NCI-H1694 treated with DMSO at 0.1 percent for 48 hours (cell line): Measurements from ENCODE around the gene CD300LD.
A peak's percentile ranks its signal among the peaks of the same experiment; 100 is the strongest.
"Not testable (repeated sequence)": the region's sequence is repeated elsewhere in the genome, so short reads cannot be mapped to it uniquely, and the experiment has no call there.

Experiments
- DNase-seq: peaks from one replicate; lab custom pipeline; 2025; lab: John Stamatoyannopoulos, UW

The CD300LD gene

DNA sequence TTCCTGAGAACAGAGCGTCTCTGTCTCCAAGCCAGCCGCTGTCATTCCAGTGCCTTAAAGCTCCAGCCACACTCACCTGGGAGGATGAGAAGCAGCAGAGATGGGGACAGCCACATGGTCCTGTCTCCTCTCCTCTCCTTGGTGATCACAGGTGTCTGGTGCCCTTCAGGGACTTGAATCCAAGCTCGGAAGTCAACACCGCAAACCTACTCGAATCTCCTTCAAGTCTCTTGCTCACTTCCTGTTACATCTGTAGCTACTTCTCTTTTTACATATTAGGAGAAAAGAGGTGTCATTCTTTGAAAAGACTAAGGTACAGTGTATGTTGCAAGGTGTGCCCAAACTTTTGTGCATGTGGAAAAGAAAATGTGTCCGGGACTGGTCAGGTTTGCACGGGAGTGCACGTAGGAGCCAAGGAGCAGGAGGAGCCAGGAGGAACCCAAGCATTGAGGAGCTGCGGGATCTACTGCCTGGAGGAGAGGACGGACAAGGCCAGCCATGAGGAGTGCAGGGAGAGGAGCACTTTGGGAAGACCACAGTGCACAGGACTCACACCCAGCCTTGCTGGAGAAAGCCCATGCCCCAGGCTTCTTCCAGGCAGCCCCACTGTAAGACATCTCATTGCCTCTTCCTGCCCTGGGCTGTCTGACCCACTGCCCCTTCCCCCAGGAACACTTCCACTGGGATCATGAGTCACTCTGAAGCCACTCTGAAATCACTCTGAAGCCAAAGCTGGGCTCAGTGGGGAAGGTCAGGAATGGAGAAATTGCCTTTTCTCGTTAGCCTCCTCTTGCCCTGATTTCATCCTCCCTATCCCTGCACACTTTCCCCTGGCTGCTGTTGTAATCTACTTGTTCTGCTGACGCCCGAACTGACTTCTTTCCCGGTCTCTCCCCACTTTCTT lies at the start of gene CD300LD:
Gene CD300LD, minus strand, starts transcription at position 197 of the 904 bp plus-strand sequence. Its CDS starts 81 bp downstream, at position 116.
- DNase-seq, result no peak

GRCh38 chr17:74641224-74641957 lies 49.3 kb upstream of the CD300LD start:
- no peak for DNase-seq

DNA sequence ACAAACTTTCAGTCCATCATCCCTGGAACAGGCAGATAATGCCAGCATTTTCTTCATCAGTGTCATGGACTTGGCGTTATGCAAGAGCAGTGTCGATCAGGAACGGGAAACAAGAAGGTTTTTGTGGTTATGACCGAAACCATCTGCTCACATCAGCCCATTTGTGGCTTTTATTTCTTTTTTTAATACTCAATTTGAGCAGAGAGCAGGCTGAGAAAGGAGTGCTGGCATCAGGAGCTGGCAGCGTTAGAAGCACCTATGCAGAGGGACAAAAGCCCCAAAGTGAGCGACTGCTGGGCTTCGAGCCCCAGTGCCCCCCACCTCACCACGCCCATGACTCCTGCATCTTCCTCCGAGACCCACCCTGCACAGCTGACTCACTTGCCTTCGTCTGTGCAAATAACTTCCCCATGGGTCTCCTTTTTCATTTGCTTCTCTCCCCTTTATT lies 47.6 kb upstream of the CD300LD start:
- DNase-seq, result peak; percentile 28

DNA sequence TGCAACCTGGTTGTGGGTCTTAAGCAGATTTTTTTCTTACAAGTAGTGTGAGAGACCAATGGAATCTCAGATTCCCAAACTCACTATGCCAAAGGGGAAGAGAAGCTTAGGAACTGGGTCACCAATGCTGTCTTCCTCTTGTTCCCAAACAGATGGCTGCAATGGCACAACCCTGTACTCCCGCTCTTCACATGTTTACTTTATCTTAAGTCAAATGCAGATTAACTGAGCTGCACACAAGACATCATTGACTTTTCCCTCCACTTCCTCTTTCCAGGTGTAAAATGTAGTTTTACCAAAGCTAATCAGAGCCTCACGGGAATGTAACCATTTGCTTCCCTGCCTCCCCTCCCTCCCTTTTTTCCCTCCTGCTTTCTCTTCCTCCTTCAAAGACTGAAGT lies 45.8 kb upstream of the CD300LD start:
- no peak for DNase-seq

GRCh38 chr17:74637265-74637664 lies 45.2 kb upstream of the CD300LD start:
- no peak for DNase-seq

- DNase-seq, result not testable (repeated sequence)
Observed at GRCh38 chr17:74636541-74637085, 44.5 kb upstream of the CD300LD start.

GRCh38 chr17:74635418-74635817 lies 43.3 kb upstream of the CD300LD start:
- DNase-seq, result no peak

- no peak for DNase-seq
Observed at GRCh38 chr17:74633326-74633725, 41.2 kb upstream of the CD300LD start.

- DNase-seq, result no peak
Observed at GRCh38 chr17:74632617-74633016, 40.5 kb upstream of the CD300LD start.

- DNase-seq, result peak; percentile 32
Observed at GRCh38 chr17:74631468-74632450, 39.7 kb upstream of the CD300LD start.

GRCh38 chr17:74630251-74630650 lies 38.2 kb upstream of the CD300LD start:
- DNase-seq, result not testable (repeated sequence)

- no peak for DNase-seq
Observed at GRCh38 chr17:74625661-74626060, 33.6 kb upstream of the CD300LD start.

DNA sequence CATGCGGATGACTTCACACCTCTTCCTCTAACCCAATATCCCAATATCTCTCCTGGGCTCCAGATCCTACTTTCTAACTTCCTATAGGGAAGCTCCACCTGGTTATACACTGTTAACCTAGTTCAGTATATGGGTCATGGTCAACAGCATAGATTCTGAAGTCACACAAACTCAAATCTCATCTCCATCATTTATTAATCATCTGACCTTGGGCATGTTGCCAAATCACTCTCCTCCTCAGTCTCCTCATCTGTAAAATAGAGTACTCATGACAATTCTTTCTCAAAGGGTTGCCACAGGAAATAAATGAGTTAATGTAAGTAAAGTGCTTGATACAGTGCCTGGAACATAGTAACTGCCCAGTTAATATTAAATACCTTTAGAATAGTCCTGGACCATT lies 32.0 kb upstream of the CD300LD start:
- DNase-seq, result no peak

- DNase-seq, result no peak
Observed at GRCh38 chr17:74623693-74624093, 31.6 kb upstream of the CD300LD start, which contains the start of gene CD300E. Gene CD300E (minus strand): TSS chr17:74623738. CDS start chr17:74623621, 117 bp downstream.

GRCh38 chr17:74619077-74619673 lies 27.1 kb upstream of the CD300LD start:
- no peak for DNase-seq

GRCh38 chr17:74618451-74618850 lies 26.4 kb upstream of the CD300LD start:
- peak; percentile 58 for DNase-seq

GRCh38 chr17:74616696-74617095 lies 24.6 kb upstream of the CD300LD start:
- no peak for DNase-seq

DNA sequence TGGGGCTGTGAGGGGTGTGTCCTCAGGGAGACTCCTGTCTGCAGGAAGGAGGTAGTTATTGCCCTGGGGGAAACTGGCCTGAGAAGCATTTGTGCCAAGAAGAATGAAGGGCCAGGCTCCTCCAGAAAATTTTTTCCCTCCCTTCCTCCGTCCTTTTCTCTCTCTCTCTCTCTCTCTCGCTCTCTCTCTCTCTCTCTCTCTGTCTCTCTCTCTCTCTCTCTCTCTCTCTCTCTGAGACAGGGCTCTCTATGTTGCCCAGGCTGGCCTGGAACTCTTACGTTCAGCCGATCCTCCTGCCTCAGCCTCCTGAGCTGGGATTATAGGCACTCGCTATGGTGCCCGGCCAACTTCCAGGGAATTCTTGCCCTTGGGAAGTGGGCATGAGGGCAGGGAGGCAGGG lies 20.0 kb upstream of the CD300LD start:
- DNase-seq, result no peak

DNA sequence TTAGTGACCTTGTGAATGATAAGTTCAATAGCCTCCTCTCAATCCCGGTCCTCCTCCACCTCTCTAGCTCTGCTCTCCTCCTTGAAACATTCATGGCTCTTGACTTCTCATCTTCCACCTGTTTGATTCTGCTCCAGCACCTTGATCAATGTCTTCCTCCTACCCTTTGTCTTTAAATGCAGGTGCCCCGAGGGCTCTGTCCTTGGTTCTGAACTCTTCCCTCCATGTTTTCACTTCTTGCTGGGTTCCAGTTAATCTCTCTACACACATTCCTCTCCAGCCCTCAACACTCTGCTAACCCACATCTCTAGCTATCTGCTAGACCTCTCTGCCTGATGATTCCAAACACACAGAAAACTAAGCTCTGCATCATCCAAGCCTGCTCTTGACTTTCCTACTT lies 18.0 kb upstream of the CD300LD start:
- no peak for DNase-seq

- DNase-seq, result no peak
Observed at GRCh38 chr17:74608511-74608910, 16.4 kb upstream of the CD300LD start.

GRCh38 chr17:74607221-74607620 lies 15.1 kb upstream of the CD300LD start:
- no peak for DNase-seq
